GM18873 (cell line): ENCODE measurements around the gene GOLPH3L.
A peak's percentile ranks its signal among the peaks of the same experiment; 100 is the strongest.
"Not testable (repeated sequence)": the region's sequence is repeated elsewhere in the genome, so short reads cannot be mapped to it uniquely, and the experiment has no call there.

Source experiments
- ATAC-seq: cut with Tn5 transposase; IDR thresholded peaks from one replicate; pipeline ENCODE4 v1.9.1; 2021; ENCODE audit warnings: mild to moderate bottlenecking, moderate library complexity, moderate number of reproducible peaks; ENCODE audit not compliant: unreplicated experiment, low FRiP score

Gene GOLPH3L

GRCh38 chr1:150696995-150697927 is at the start of gene GOLPH3L:
TSS of gene GOLPH3L (minus strand) at chr1:150697154. CDS start at chr1:150694838, 2,316 bp downstream.
- peak; percentile 98 for ATAC-seq

- no peak for ATAC-seq
Observed at GRCh38 chr1:150730130-150730721, 33.3 kb upstream of the GOLPH3L start.

GRCh38 chr1:150724336-150724735 is 27.4 kb upstream of the GOLPH3L start:
- no peak for ATAC-seq

GRCh38 chr1:150720703-150721102 is 23.7 kb upstream of the GOLPH3L start, which contains the start of gene HORMAD1:
TSS of gene HORMAD1 (minus strand) at chr1:150720895. CDS start at chr1:150719505, 1,390 bp downstream.
- ATAC-seq = no peak

- no peak for ATAC-seq
Observed at GRCh38 chr1:150720098-150720497, 23.1 kb upstream of the GOLPH3L start.

DNA sequence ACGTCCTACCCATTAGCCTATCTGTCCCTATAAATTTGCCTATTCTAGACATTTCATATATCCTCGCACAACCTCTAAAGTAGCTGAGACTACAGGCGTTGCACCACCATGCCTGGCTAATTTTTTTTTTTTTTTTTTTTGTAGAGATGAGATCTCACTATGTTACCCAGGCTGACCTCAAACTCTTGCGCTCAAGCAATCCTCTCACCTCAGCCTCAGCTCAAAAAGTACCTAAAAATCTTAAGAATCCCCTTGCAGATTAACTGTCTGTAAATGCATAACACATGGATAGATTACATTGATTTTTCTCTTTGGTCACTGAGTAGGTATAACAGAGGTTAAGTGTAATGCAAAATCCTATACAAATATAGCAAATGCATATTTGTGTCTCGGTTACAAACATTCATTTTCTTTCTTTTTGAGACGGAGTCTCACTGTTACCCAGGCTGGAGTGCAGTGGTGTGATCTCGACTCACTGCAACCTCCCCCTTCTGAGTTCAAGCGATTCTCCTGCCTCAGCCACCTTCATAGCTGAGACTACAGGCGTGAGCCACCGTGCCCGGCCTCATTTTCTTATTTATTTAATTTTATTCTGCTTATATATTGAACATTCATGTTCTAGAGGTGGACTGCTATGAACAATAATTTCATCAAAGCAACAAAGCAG is 21.4 kb upstream of the GOLPH3L start:
- ATAC-seq = no peak

DNA sequence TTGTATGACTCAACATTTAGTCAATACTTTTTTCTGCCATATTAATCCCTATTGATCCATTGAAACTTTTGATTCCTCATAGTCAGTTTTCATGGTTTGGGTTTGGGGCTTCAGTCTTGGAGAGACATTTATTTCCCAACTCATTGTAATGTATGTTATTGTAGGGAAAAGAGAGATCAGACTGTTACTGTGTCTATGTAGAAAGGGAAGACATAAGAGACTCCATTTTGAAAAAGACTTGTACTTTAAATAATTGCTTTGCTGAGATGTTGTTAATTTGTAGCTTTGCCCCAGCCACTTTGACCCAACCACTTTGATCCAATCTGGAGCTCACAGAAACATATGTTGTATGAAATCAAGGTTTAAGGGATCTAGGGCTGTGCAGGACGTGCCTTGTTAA is 12.1 kb upstream of the GOLPH3L start:
- ATAC-seq = not testable (repeated sequence)

- ATAC-seq = no peak
Observed at GRCh38 chr1:150708595-150708994, 11.6 kb upstream of the GOLPH3L start.

DNA sequence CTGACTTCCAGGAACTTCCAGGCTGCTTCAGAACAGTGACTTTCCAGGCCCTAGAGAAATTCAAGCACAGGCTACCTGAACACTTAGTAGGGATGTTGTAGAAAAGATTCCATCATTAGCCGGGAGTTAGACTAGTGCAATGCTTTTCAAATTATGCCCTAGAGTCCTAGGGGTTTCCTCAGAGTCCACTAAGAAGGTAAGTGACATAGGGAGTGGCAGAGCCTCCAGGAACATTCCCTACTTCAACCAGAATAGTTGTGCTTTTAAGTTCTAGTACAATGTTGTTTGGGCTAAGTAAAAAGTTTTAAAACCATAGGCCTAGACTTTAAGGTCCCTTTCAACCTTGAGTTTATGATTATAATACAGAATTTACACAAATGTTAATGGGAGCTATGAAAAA is 9.1 kb upstream of the GOLPH3L start:
- ATAC-seq = no peak

- no peak for ATAC-seq
Observed at GRCh38 chr1:150703427-150703826, 6.5 kb upstream of the GOLPH3L start.

DNA sequence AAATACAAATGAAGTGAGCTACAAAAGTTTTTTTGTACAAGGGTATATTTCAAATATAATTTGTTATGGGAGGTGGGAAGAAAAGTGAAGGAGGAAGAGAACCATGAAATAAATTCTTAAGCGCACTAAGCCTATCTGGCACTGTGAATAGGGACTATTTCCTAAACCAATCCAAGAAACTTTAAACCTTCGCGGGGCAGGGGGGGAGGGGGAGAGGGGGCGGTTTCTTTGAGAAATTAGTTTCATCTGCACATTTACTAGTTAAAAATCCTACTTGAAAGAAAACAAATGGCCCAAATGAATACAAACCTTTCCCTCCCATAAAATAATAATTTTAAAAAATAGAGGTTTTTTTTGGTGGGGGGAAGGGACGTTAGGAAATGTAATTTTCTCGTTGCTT is 364 bp downstream of the GOLPH3L start:
- ATAC-seq = no peak

DNA sequence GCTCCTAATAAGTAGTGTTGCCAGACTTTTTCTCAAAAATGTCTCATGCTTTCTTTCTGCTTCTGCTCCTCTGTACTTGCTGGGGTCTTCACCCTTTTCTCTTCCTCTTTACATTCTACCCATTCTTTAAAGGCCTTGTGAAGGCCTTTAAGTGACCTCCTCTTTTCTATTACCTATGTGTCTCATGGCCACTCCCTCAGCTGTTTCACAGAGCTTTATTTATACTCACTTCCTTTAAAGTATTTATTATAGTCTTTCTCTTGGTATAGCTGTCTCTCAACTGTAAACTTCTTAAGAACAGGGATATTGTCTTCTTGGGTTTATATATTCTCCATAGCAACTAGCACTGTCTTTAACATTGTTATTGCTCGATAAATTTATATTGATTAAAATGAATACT is 792 bp downstream of the GOLPH3L start:
- ATAC-seq = no peak

DNA sequence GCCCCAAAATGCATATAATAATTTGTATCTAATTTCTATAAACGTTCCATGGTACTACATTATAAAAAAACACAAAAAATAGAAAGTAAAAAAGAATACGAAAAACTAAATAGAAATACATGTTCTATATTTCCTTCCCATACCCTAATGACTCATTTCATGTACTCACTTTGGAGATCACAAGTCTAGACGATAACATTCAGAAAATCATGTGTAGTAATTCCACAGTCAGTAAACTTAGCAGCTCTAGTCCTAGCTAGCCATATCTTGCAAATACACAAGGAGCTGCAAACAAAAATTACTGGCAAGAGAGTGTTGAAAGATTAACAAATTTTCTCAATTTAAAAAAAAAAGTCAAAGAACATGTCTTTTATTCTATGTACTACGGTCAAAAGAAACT is 1.4 kb downstream of the GOLPH3L start:
- no peak for ATAC-seq

DNA sequence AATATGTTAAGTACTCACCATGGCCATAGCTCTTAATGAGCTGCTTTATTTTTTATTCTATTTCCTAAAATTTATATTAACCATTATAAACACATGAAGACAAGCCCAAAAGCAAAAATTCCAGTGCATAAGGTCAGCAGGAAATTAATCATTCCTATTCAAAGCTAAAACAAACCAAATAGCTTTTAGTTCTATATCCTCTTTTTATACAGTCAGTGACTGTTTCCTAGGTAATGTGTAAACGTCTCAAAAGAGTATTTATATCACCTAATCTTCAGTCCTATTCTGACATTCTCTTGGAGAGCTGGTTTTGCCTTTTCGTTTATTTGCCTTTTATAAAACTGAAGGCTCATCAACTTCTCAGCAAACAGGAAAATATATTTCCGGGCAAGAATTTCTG is 4.2 kb downstream of the GOLPH3L start:
- no peak for ATAC-seq

- no peak for ATAC-seq
Observed at GRCh38 chr1:150688763-150689162, 8.2 kb downstream of the GOLPH3L start.

DNA sequence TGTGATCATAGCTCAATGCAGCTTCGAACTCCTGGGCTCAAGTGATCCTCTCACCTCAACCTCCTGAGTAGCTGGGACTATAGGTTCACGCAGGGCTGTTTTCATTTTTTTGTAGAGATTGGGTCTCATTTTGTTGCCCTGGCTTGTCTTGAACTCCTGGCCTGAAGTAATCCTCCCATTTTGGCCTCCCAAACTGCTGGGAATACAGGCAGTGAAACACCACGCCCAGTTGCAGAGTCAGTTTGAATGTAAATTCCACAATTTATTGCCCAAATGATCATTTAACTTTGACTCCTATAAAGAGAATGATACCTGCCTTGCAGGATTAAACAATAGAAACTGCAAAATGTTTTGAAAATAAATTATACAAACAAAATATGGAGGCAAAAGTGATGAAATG is 10.7 kb downstream of the GOLPH3L start:
- no peak for ATAC-seq

DNA sequence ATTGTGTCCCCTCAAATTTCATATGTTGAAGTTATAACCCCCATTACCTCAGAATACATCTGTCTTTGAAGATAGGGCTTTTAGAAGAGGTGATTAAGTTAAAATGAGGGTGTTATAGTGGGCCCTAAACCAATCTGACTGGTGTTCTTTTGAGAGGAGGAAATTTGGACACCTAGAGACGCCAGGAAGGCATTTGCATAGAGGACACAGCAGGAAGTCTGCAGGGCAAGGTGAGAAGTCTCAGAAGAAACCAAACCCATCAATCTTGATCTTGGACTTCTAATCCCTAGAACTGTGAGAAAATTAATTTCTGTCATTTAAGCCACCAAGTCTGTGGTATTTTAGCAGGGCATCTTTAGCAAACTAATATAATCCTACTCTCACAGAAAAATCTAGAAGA is 13.0 kb downstream of the GOLPH3L start:
- ATAC-seq = no peak

GRCh38 chr1:150678988-150679387 is 18.0 kb downstream of the GOLPH3L start:
- ATAC-seq = no peak

- no peak for ATAC-seq
Observed at GRCh38 chr1:150674881-150675280, 22.1 kb downstream of the GOLPH3L start.

GRCh38 chr1:150663321-150663720 is 33.6 kb downstream of the GOLPH3L start:
- no peak for ATAC-seq

- ATAC-seq = no peak
Observed at GRCh38 chr1:150662811-150663210, 34.1 kb downstream of the GOLPH3L start.
